GM23248 (cell line): ENCODE results near the gene PPP1R37. TPM values are rescaled to one million over a fixed set of nuclear protein-coding genes. Genes with fewer than 3 reads are reported as not detected.

Experiments
- DNase-seq: peaks from one replicate; pipeline ENCODE4 v3.0.0-alpha.2; 2015
- H2AFZ ChIP-seq: fragments of 200-600 bp; sonication (generic); 2 replicates; pipeline ENCODE4 v1.6.1; 2016; ENCODE audit warnings: antibody characterized with exemption
- H3F3A ChIP-seq: fragments of 200-600 bp; sonication (generic); 2 replicates; pipeline ENCODE4 v1.6.1; 2016; ENCODE audit warnings: mild to moderate bottlenecking, antibody characterized with exemption, mixed run types; ENCODE audit not compliant: insufficient read depth
- H3K27ac ChIP-seq: fragments of 200-600 bp; sonication (generic); 2 replicates; pipeline ENCODE4 v1.5.1; 2016; ENCODE audit warnings: mild to moderate bottlenecking
- H3K27me3 ChIP-seq: fragments of 200-600 bp; sonication (generic); replicated peaks from 2 replicates; pipeline ENCODE4 v1.6.1; 2016; ENCODE audit warnings: mild to moderate bottlenecking; ENCODE audit not compliant: insufficient read depth
- H3K36me3 ChIP-seq: fragments of 200-600 bp; sonication (generic); 2 replicates; pipeline ENCODE4 v1.6.1; 2016; ENCODE audit warnings: low read depth, mild to moderate bottlenecking
- H3K4me1 ChIP-seq: fragments of 200-600 bp; sonication (generic); 2 replicates; pipeline ENCODE4 v1.6.1; 2016; ENCODE audit warnings: mild to moderate bottlenecking; ENCODE audit not compliant: insufficient read depth
- H3K4me2 ChIP-seq: fragments of 200-600 bp; sonication (generic); one replicate; pipeline ENCODE4 v1.6.1; 2016; ENCODE audit warnings: mild to moderate bottlenecking; ENCODE audit not compliant: unreplicated experiment
- H3K4me3 ChIP-seq: fragments of 200-600 bp; sonication (generic); 2 replicates; pipeline ENCODE4 v1.5.1; 2016; ENCODE audit warnings: mild to moderate bottlenecking
- H3K79me2 ChIP-seq: fragments of 200-600 bp; sonication (generic); 2 replicates; pipeline ENCODE4 v1.6.1; 2016; ENCODE audit warnings: mild to moderate bottlenecking; ENCODE audit not compliant: insufficient read depth
- H3K9ac ChIP-seq: fragments of 200-600 bp; sonication (generic); 2 replicates; pipeline ENCODE4 v1.6.1; 2016; ENCODE audit warnings: mild to moderate bottlenecking
- H3K9me2 ChIP-seq: fragments of 200-600 bp; sonication (generic); 2 replicates; pipeline ENCODE4 v1.6.1; 2016; ENCODE audit warnings: mixed run types, mild to moderate bottlenecking, moderate library complexity; ENCODE audit not compliant: insufficient read depth
- H3K9me3 ChIP-seq: fragments of 200-600 bp; sonication (generic); one replicate; pipeline ENCODE4 v1.6.1; 2017; ENCODE audit warnings: low read depth
- H4K20me1 ChIP-seq: fragments of 200-600 bp; sonication (generic); 2 replicates; pipeline ENCODE4 v1.6.0; 2016; ENCODE audit not compliant: insufficient read depth
- EZH2 ChIP-seq: fragments of 200-600 bp; sonication (generic); IDR thresholded peaks from 2 replicates; pipeline ENCODE4 v1.6.1; 2018; ENCODE audit warnings: antibody characterized with exemption, mild to moderate bottlenecking; ENCODE audit not compliant: insufficient read depth, poor library complexity, severe bottlenecking
- EZH2phosphoT487 ChIP-seq: fragments of 200-600 bp; sonication (generic); IDR thresholded peaks from 2 replicates; pipeline ENCODE4 v1.6.1; 2018; ENCODE audit warnings: antibody characterized with exemption, moderate library complexity, mild to moderate bottlenecking, low read depth; ENCODE audit not compliant: insufficient read depth
- WGBS, 2 experiments: methylation state at CpG; one replicate each; pipeline ENCODE4 v1.1.6; 2015 to 2017; ENCODE audit warnings: low lambda C conversion rate in 2 of 2, low coverage in 1 of 2; ENCODE audit errors: missing lambda C conversion rate in 2 of 2; 5-methylcytosine and 5-hydroxymethylcytosine counted together
- in situ Hi-C: fragments of 300-500 bp; cut with MboI; formaldehyde crosslinking; loops from 2 replicates; pipeline ENCODE4 v1.15.0; 2020
- polyA plus RNA-seq: library from polyadenylated mRNA; unstranded; fragments of >200 nt; fragmentation: Nextera tagmentation; extraction: Ambion mirVana; gene quantifications from 2 replicates; pipeline ENCODE4 v1.2.1, GENCODE V29; 2016
- total RNA-seq: library from RNA; depleted of rRNA; stranded (reverse); fragments of >200 nt; shearing (Covaris generic); gene quantifications from 2 replicates; pipeline ENCODE4 v1.2.3, GENCODE V29; 2014

The PPP1R37 gene
- total and polyA plus RNA-seq, 2 experiments from 2014 or later = 1.9 to 43.8 TPM

DNA sequence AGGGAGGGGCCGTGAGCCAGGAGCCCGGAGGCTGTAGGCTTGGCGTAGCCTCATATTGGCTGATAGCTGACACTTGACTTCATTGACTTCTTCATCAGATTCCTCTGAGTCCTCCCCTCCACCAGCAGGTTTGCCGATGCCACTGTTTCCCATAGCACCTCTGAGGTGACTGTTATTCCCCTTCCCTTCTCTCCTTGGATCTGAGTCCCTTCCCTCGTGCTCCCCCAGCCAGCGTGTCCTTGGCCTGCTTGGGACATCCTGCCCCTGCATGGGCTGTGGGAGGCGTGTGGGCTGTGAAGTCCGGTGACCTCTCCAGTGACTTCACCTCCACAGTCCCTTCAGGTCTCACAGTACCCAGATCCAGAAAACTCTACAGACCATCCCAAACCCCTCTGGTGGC lies 8.8 kb downstream of the PPP1R37 start:
- no peak for TF ChIP-seq EZH2phosphoT487
- no peak for TF ChIP-seq EZH2
- 74 to 79% methylated on average over 8 of the region's 8 CpGs for WGBS, 2 experiments

DNA sequence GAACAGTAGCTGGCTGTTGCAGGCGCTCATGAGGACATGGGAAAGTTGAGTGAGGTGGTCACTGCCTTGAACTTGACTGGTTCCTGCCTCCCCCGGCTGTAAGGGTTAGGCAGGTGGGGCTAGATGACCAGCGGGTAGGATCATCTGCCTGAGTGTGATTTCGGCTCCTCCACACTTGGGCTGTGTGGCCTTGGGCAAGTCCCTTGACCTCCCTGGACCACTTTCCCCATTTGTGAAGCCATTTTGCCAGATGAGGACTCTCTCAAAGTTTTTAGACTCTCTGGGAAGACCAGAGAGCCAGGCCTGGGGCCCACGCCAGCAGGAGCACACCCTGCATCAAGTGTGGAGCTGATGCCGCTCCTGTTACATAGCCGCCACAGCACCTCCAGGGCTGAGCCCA lies 9.5 kb downstream of the PPP1R37 start:
- Histone ChIP-seq H3K9me2 (no peaks in the 10 kb centered on the region), H3K4me2 (no peak overlapping the region), H3K9ac (no peak overlapping the region), H3K79me2 (peaks cover 100% of the 10 kb centered on the region), H3K27me3 (no peaks in the 10 kb centered on the region), H3K9me3 (no peaks in the 10 kb centered on the region), H3K27ac (no peak overlapping the region), H2AFZ (no peak overlapping the region), H3K4me1 (peaks cover 15% of the 10 kb centered on the region), H4K20me1 (peaks cover 11% of the 10 kb centered on the region), H3K36me3 (no peaks in the 10 kb centered on the region), H3F3A (peaks cover 7% of the 10 kb centered on the region; the same call in 1 of the 2 replicates), H3K4me3 (no peak overlapping the region)
- WGBS, 2 experiments = 85 to 87% methylated on average over 7 of the region's 7 CpGs
- in situ Hi-C loops = no loop called here
- TF ChIP-seq EZH2 (no peak), EZH2phosphoT487 (no peak)
- DNase-seq = no peak

More for the DNA sequence above, 8.8 kb downstream of the PPP1R37 start:
- Histone ChIP-seq H3K27ac (no peak overlapping the region), H3F3A (peaks cover 7% of the 10 kb centered on the region; the same call in 1 of the 2 replicates), H3K79me2 (peaks cover 100% of the 10 kb centered on the region), H4K20me1 (peaks cover 11% of the 10 kb centered on the region), H3K4me1 (peaks cover 15% of the 10 kb centered on the region), H3K36me3 (no peaks in the 10 kb centered on the region), H3K9ac (no peak overlapping the region), H2AFZ (no peak overlapping the region), H3K27me3 (no peaks in the 10 kb centered on the region), H3K4me3 (no peak overlapping the region), H3K4me2 (no peak overlapping the region), H3K9me3 (no peaks in the 10 kb centered on the region), H3K9me2 (no peaks in the 10 kb centered on the region)
- no peak for DNase-seq
- in situ Hi-C loops = no loop called here

DNA sequence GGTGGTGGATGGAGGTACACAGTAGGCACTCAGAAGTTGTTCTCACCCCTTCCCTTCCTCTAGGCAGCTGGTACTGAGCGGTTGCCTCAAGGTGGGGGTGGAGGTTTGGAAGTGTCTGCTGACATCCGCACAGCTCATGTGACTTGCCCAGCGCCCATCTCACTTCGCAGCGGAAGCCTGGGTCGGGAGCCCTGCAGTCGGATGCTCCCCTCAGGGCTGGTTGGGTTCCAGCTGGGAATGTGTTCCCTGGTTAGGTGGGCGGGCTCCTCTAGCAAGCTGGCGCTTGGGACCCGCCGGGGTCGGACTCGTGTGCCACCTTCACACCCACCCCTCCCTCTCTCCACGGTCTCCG lies 10.2 kb downstream of the PPP1R37 start:
- Histone ChIP-seq H3F3A (0 out of 2 replicates have a peak, but pooled peaks cover under 1% of the 10 kb centered on the region), H3K27me3 (no peaks in the 10 kb centered on the region), H3K4me3 (no peak overlapping the region), H3K27ac (no peak overlapping the region), H3K36me3 (no peaks in the 10 kb centered on the region), H3K4me1 (peaks cover 10% of the 10 kb centered on the region), H4K20me1 (peaks cover 16% of the 10 kb centered on the region), H3K9me3 (no peaks in the 10 kb centered on the region), H3K4me2 (no peak overlapping the region), H2AFZ (no peak overlapping the region), H3K79me2 (peaks cover 100% of the 10 kb centered on the region), H3K9ac (no peak overlapping the region), H3K9me2 (no peaks in the 10 kb centered on the region)
- 36 to 44% methylated on average over 15 of the region's 15 CpGs for WGBS, 2 experiments
- in situ Hi-C loops = no loop called here
- DNase-seq = no peak
- TF ChIP-seq EZH2phosphoT487 = no peak
- no peak for TF ChIP-seq EZH2

DNA sequence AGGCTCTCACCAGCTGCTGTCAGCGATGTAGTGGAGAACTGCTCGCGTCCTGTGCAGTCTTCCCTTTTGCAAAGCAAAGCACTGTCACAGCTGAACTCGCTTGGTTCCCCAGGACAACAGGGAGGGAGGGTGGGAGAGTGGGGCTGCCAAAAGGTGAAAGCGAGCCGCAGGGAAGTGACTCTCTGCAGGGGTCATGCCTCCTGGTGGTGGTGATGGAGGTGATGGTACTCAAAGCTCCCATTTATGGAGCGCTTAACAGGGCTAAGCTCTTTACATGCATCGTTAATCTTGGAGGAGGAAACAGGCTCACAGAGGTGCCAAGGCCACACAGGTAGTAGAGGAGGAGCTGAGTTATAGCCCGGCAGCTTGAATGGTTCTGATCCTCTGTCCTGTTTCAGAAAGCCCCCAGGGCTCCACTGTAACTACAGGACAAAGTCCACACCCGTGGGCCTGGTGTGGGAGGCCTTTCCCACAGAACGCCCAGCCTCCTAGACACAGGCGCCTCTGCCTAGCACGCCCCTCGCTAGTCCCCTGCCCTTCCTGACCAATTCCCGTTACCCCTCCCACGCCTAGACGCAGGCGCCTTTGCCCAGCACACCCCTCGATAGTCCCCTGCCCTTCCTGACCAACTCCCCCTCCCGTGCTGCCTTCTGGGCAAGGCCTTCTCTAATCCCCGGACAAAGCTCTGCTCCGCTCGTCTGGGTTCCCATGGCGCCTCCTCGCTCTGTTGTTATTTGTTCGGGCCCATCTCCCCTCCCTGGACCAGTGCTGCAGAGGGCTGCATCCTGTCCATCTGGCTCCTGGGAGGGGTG lies 10.7 kb downstream of the PPP1R37 start:
- H3K27ac ChIP-seq = no peak overlapping the region
- no peak overlapping the region for H2AFZ ChIP-seq
- DNase-seq = no peak
- no peaks in the 10 kb centered on the region for H3K9me2 ChIP-seq
- peaks cover 13% of the 10 kb centered on the region for H4K20me1 ChIP-seq
- no peaks in the 10 kb centered on the region for H3K9me3 ChIP-seq
- no peak overlapping the region for H3K9ac ChIP-seq
- peaks cover 5% of the 10 kb centered on the region for H3K4me1 ChIP-seq
- H3K4me3 ChIP-seq = no peak overlapping the region
- H3K4me2 ChIP-seq = no peak overlapping the region
- TF ChIP-seq EZH2phosphoT487 (no peak), EZH2 (no peak)
- H3K36me3 ChIP-seq = no peaks in the 10 kb centered on the region
- peaks cover 100% of the 10 kb centered on the region for H3K79me2 ChIP-seq
- 73 to 80% methylated on average over 26 of the region's 26 CpGs for WGBS, 2 experiments
- H3K27me3 ChIP-seq = no peaks in the 10 kb centered on the region
- in situ Hi-C loops = no loop called here
- H3F3A ChIP-seq = no peaks in the 10 kb centered on the region
